Cerebellar nuclear complex (tissue), 1 donor: Measurements from ENCODE around the gene LPP.

ENCODE experiments used
- DNase-seq, 2 experiments: peaks; one replicate each; lab custom pipeline; 2025; lab: John Stamatoyannopoulos, UW

The LPP gene

DNA sequence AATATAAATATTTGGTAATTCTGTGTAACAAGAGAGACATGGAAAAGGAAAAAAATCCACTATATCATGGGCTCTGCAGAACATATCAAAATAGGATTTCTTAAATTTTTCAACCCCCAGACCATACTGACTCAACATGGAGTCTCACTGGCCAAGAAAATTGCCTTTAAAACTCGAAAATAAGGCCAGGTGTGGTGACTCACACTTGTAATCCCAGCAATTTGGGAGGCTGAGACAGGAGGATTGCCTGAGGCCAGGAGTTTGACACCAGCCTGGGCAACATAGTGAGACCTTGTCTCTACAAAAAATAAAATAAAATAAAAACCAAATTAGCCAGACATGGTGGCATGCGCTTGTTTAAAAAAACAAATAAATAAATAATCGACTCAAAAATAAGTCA is 723.4 kb downstream of the LPP start:
- no peak for DNase-seq

DNA sequence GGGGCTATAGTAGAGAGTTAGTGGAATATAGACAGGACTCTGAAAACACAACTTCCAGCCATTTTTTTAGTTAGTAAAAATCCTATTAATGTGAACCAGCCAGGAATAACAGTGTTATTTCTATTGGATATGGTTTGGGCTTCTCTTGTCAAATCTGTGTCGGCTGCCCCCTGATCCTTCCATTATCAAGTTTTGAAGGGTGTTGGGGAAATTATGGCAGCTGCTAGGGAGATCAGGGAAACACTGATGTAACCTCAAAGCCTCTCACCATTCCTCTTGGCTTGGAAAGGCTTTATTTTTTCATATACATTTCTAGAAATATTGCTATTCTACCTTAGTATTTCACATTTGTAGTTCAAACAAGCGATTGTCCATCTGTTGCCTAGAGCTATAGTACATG is 724.1 kb downstream of the LPP start:
- DNase-seq = no peak

DNA sequence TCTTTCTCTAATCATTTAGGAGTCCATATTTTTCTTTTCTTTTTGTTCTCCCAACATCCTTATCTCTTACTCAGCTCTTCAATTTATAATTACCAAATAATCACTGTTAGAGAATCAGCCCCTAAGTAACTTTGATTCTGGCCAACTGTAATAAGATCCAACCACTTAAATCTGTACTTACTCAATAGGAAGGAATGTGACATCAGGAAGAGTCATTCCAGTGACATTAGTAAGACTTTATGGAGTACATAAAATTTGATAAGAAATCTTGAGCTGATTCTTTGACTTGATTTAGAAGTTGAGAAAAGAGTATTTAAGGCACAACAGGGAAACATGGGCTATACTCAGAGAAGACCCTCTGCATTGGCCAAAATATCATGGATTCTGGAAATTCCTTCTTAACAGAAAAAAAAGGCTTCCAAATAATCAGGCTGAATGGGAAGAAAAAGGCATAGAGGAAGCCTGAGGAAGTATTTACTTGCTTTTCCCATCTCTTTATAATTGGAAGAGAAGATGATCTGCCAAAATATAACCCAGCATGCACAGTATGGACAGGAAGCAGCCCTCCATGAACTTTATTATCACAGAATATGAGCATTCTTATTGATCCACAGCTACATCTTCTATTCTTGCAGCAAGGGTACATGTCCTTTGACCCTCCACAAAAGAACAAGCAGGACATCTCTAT is 728.1 kb downstream of the LPP start:
- no peak for DNase-seq

DNA sequence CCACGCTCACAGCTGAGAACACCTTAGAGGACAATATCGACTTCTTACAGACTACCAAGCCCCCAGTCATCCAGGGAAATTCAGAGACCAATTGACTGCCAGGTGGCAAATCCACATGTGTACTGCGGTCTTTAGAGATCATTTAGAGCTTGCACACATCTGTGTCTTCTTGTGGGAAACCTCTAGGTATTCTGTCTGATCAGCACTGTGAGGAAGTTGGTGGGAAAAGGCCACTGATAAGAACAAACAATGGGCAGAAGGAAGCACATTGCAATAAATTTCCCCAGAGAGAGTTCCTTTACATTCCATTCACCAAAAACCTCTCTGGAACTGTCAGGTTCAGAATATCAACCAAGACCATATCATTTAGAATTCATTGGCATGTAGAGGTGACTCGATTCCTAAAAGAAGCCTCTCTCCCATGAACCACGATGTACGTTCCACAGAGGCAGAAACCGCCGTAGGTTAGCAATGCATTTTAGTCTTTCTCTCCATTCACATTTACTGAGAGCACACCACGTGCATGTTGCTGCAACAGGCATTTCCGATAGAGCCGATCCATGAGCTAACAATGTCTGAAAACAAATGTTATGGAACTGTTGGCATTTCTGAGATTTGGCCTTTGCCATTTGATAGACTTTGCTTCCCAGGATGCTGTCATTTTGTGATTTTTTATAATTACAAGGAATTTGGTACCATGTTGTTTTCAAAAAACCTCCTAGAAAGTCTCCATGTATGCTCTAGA is 730.5 kb downstream of the LPP start:
- no peak for DNase-seq

DNA sequence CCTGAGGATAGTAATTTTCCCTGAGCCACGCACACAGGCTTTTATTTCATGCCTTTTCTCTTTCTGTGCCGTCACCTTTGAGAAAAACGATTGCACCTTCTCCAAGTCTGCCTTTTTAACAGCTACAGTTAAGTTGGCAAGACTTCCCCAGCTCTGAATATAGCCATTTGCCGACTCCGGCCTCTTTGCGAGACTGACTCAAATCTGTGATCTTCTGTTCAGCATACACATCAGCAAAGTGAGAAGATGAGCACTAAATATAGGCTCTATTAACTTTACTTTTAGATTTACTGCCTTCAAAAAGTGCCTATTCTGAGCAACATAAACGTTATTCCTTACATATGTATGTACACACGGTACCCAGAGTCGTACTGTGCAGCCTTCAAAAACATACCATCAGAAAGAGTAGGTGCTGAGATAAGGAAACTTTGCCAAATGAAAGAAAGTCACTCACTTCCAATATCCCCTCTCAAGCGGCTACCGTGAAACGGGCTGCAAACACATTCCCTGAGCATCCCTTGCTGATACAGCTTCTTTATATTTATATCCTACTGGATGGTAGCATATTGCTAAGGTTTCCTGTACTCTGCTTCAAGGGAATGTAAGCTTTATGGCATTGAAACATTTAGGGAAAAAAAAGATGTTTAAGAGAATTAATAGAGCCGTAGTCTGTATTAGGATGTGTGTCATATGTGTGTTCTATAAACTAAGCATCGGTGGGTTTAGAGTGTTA is 734.5 kb downstream of the LPP start:
- DNase-seq = peak in 1 of 2 experiments; percentile 14

DNA sequence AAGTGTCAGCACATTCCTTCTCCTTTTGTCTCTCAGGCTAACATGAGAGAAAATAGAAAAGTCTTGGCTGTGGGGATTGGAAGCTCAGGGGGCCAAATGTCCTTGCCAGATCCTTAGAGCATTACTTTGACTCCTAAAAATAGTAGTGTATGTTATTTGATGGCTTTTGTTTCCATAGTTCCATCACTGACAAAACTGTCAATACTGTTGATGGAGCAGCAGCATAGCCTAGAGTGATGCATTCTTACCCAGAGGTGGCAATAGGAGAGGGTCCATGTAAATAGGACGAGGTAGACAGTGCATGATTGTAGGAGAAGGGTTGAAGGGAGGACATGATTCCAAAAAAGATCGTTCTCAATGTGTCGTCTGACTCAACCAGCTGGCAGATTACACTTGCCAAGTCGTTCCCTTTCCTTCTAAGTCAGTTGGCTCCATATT is 735.1 kb downstream of the LPP start:
- no peak for DNase-seq

DNA sequence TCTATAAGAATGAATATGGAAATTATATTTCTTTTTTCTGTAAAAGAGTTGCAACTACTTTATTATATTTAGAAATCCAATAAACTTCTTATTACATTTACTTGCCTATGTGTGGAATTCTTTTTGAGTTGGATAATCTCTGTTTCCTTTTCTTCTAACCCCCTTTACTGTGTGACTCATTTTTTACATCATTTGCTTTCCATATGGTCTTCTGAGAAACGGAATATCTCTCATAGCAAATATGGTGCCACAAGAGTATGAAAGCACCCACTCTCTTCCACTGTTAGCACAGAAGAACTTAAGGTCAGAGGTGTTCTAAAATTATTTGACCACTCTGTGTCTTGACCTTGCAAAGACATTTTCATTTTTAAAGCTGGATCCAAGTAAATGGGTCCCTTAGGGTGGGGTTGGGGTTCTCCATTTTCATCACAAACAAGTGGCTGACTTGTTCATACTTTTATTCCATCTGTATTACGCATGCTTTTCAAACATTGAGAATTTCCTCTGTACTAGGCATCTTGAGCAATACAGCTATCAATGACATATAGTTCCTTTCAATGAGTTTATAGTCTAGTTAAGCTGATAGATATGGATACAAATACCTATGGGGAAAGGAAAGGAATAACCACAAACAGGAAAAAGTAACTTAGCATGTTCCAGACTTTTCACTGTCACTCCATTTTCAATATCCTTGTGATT is 736.8 kb downstream of the LPP start:
- DNase-seq = no peak

DNA sequence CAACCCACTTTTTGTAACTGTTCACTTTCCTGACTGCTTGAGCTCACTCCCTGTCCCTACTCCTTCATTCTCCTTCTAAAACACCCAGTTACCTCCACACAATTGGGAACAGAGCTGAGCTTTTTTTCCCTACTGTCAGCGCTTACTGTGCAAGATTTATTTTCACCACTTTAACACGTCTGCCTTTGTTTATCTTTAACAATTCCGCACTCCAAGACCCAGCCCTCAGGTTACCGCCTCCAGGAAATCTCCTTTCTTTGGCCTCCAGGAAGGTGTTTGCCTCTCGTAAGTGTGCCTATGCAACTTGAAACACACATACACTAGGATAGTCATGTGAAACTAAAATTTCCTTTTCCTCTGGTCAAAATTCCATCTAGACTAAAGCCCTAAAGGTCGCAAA is 745.9 kb downstream of the LPP start:
- no peak for DNase-seq

DNA sequence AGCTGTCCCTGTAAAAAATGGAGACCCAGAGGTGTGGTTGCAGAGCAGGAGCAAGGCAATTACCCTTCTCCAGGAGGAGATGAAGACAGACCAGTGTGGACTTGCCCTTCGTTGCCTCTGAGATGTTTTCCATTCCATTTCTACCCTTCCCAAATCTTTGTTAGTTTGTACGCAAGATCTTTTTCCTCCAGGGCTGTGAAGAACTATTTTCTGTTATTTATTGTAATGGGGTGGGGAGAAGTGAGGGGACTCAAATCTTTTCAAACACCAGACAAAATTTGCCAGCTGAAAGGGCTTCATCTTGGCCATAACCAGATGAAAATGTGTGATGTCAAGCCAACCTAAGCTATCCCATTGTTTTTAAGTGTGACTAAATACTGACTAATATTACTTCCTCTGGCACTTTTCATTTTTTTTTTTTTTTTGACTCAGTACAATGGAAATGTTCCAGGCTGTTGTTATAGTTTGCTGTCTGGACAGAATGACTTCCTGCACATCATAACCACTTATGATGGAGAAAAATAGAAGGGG is 746.5 kb downstream of the LPP start:
- DNase-seq = no peak

DNA sequence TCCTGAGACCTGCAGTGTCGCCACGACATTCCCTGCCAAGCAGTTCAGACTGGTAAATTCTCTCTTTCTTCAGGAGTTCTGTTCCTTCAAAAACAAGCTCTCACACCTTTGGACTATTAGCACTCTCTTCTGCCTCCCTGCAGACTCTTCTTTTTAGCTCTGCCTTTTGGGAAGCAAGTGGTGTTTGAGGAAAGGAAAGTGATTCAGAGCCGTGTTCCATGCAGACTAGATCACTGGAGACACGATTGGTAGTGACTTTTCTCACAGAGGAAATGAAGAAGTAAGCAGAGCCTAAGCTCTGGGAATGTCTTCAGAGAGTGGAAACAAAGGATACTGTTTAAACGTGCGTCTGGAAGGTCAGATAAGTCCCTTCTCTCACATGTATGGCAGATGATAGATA is 747.2 kb downstream of the LPP start:
- no peak for DNase-seq

DNA sequence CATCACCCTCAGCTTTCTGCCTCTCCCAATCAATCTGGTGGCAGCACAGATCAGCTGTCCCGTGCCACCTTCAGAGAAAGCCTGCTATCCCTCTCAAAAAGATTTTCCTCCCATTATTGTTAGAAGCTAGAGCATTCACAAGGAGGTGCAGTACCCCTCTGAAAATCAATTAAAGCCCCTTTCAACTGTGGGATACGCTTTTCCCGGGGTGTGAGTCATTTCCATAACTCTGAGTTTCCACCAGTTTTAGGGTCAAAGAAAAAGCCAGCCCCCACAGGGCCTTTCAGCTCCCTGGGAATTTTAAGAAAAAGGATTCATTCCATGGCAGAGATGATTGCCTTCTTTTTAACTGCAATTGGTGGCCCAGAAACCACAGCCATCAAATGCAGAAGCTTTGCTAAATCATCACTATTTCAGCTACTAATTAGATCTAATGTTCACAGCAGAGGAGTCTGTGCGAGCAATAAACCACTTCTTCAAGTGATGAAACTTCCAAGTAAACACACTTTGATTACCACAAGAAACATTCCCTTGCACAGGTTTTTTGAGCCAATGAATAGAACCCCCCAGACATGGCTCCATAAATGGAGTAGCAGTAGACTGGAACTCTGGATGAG is 747.8 kb downstream of the LPP start:
- DNase-seq = no peak

DNA sequence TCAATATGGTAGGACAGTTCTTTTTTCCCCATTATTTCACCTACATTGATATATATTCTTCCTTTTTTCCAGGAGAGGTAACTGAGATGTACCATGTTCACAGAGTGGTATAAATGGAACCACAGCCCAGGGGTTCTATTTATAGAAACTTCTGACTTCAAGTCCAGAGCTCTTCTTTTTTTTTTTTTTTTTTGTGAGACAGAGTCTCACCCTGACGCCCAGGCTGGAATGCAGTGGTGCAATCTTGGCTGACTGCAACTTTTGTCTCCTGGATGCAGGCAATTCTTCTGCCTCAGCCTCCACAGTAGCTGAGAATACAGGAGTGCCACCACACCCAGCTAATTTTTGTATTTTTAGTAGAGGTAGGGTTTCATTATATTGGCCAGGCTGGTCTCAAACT is 750.7 kb downstream of the LPP start:
- no peak for DNase-seq

DNA sequence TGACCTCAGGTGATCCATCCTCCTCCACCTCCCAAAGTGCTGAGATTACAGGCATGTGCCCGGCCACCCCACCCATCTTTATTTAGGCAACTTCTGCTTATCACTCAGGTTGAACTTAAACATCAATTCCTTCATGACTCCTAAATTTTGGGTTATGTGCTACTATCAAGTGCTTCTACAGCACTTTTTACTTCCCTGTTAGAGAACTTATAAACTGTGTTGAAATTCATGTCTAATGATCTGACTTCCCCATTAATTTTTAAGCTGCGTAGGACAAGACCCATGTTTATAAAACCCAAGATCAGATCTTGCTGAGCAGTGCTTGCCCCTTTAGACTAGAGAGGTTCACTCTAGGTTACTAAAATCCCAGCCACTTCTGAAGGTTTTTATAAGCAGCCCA is 751.6 kb downstream of the LPP start:
- DNase-seq = no peak

DNA sequence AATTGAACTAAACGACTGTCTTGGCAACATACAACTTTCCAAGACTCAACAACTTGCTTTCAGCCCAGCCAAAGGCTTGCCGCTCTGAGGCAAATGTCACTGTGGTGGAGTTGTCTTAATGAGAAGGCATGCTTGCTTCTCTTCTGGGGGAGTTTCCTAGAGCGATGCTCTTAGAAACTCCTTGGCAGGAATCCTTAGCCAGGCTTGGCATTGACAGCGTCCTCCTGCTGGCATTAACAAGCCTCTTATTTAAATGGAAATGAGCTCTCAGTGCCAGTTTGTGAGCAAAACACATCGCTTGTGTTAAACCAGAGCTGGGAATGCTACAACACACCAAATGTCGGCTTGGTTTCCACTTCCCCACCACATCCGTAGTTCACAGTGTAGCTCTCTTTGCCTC is 752.3 kb downstream of the LPP start:
- DNase-seq = no peak

DNA sequence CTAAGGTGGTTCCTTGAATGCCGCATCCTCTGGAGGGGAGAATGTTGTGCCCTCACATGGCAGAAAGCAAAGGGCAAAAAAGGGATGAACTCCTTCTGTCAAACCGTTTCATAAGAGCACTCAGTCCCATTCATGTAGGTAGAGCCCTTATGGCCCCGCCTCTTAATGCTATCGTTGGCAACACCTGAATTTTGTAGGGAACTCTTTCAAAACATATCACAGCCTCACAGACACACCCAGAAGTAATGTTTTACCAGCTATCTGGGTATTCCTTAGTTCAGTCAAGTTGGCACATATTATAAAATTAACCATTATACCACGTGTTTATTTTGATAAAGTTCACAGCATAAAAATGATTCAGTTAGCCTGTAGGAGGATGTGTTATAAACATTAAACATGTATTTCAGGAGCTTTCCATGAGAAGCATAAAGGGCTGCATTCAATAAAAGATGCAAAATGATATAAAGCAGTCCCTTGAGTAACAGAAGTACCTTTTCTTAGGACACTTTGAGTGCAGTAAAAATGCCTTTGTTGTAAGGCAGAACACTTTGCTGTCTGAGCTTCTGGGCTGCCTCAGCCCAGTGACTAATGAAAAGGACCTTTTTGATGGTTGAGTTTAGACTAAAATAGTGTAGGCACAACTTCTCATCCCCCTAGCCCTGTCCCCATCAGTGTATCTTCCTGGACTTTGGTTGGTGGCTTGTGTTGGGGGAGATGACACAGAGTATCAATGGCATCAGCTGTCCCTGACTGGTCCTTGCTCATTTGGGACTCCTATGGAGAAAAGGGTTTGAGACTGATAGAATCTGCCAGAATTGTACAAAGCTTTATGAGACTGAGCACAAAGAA is 754.3 kb downstream of the LPP start:
- DNase-seq = no peak

DNA sequence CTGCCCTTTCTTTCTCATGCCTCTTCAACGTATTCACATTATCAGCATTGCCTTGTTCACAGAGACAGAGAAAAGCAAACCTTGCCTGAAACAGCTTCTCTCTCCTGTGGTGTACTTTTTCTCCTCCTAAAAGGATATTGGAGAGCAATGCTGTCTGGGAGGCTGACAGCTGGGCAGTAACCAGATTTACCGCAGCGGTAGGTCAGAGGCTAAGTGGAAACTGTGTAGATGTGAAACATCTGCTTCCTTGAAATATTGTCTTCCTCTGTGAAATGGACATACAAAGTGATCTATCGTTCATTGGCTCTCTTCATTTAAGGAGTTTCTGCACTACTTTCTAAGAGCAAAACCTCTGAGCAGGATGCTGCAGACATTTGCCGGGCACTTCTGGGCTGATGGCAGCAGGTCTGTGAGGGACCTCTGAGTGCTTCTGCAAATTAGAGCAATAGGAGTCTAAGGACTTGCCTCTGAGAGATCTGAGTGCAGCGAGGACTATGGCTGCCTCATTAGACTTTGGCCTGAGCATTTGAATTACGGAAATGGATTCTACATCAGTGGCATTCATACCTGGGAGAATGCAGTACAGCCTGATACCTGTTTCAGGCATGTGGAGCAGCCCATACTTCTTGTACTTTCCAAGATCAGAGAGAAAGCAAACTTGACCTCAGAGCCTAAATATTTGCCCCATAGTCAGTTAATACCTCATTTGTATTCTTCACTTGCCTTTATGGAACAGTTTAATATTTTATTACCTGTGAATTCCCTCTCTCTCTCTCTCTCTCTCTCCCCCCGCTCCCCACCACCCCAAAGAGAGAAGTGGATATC is 757.3 kb downstream of the LPP start:
- DNase-seq = no peak

DNA sequence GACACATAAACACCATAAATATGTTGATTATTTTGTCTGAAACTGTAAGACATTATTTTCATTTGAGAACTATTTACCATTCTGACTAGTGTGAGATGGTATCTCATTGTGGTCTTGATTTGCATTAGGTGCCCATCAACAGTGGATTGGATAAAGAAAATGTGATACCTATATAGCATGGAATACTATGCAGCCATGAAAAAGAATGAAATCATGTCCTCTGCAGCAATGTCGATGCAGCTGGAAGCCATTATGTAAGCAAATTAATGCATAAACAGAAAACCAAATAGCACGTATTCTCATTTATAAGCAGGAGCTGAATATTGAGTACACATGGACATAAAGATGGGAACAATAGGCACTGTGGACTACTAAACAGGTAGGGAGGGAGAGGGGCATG is 759.1 kb downstream of the LPP start:
- no peak for DNase-seq

DNA sequence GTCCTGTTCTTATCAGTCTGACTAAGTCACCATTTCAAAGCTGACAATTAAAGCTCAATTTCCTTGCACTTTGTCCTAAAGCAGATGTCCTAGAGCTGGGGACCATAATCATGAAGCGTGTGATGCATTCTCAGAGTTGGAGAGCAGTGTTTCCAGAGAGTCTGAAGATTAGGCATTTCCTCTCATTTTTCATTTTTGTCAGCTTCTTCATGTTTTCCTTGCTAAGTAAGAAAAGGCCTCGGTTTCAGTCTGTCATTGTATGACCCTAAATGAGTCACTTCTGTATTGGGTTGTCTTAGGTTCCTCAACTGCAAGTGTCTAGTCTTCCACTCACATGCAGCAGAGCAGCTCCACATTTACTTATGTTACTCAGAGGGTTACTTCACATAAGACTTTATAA is 760.6 kb downstream of the LPP start:
- DNase-seq = no peak

DNA sequence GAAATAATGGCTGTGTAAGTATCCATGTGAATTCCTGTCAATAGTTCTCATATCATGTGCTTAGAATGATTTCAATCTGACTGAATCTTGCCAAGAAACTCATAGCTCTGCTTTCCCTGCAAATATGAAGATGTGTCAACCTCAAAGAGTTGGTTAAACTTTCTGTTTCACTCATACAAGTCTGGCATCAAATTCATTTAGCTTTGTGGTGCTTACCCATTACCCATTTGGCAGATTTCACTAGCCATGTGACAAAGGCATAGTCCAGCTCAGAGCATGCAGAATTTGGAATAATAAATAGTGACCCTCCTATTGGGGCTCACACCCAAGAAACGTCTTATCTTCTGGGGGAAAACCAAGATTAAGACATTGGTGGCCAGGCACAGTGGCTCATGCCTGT is 761.2 kb downstream of the LPP start:
- no peak for DNase-seq

DNA sequence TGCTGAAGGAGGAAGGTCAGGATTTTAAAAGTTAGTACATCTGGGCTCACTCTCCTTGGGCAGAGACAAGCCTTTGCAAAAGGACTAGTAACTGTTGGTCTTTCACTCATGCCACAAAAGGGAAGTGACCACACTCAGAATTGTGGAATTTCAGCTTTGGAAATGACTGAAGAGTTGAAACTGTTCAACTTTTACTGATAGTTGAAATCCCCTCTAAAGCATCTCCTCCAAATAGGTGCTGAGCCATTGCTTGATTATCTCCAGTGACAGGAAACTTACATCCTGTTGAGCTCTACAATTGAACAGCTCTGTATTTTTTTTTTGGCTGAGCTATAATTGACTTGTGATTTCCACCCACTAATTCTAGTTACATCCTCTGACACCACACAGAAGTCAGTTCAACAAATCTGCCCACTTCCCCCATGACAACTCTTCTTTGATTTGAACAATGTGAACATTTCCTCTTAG is 763.0 kb downstream of the LPP start:
- no peak for DNase-seq
